Ramos (cell line): ENCODE results near the gene CTXN2.

Source experiments
- in situ Hi-C: fragments of 300-500 bp; cut with MboI; formaldehyde crosslinking; loops from one replicate; pipeline ENCODE4 v1.14.3; 2022; ENCODE audit warnings: low sequenced_read_pairs; ENCODE audit not compliant: unreplicated experiment

Gene CTXN2

GRCh38 chr15:48191574-48192225 lies at the start of gene CTXN2:
Gene CTXN2, plus strand, starts transcription at chr15:48191665. Its CDS starts 9,636 bp downstream, at chr15:48201301.
- in situ Hi-C loops = no loop called here

- in situ Hi-C loops = no loop called here
Measured at GRCh38 chr15:48143856-48144255, 47.6 kb upstream of the CTXN2 start.

GRCh38 chr15:48144889-48145288 lies 46.6 kb upstream of the CTXN2 start:
- in situ Hi-C loops = no loop called here

DNA sequence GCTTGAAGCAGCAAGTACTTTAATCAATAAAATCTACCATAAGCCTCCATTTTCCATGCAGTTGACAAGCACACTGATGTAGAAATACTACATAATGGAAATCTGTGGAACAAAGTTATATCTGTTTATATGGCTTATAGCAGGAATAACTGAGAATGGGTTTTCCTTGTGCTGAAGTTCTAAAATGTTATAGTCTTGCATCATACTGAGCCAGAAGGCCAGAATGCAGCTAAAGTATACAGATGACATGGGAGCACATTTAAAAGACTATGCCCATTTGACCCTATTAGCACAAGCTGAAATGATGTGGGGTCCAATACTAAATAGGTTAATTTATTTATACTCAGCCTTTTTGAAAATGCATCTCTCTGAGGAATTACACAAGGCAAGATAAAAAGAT lies 45.5 kb upstream of the CTXN2 start:
- in situ Hi-C loops = no loop called here

DNA sequence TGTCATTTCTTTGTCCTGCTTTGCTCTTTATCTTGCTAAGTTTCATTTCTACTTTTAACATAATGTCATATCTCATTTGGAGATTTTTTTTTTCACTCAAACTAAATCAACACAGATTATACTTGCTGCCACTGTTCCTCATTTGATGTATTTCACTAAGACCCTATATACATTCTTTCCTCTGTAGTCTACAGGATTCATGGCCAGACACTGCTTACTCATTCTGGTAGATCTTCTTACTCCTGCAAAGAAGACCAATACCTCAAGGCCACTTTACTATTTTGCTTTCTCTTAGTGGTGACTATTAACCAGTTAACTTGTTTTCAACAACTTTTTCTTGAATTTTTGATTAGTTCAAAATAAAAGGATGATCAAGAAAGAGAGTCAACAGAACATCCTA lies 44.1 kb upstream of the CTXN2 start:
- in situ Hi-C loops = no loop called here

DNA sequence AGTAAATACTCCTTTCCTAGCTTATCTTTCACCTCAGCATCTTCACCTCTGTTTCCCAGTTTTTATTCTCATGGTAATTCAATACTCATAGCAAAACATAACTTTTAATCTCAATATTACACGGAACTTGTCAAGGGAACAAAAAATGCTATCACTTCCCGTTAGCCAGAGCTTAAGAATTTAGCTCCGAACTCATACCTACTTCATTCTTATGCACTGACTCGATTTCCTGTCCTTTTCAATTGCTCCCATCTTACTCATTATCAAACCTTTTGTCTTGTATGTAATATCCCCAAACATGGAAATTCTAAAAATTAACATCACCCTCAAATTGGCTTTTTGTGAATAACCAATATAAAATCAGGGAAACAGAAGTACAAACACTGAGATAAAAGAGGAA lies 41.6 kb upstream of the CTXN2 start:
- in situ Hi-C loops = no loop called here

DNA sequence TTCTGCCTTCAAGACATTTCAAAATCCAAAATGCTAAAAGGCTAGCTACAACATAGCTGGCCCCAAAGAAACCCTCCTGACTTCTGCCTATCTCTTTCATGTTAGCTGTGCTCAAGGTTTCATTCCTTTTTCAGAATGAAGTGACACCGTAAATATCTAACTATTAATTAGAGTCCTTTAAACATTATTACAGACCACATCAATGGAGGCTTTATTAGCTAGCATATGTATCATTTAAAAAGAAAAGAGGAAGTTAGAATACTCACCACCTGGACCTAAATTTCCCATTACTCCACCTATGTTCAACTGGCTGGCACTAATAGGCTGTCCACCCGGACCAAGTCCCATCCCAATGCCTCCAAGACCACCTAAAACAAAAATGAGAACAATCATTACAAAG lies 37.9 kb upstream of the CTXN2 start:
- in situ Hi-C loops = no loop called here

- in situ Hi-C loops = no loop called here
Measured at GRCh38 chr15:48168616-48169015, 22.8 kb upstream of the CTXN2 start.

GRCh38 chr15:48170981-48171380 lies 20.5 kb upstream of the CTXN2 start:
- in situ Hi-C loops = no loop called here

- in situ Hi-C loops = no loop called here
Measured at GRCh38 chr15:48175126-48175525, 16.3 kb upstream of the CTXN2 start.

DNA sequence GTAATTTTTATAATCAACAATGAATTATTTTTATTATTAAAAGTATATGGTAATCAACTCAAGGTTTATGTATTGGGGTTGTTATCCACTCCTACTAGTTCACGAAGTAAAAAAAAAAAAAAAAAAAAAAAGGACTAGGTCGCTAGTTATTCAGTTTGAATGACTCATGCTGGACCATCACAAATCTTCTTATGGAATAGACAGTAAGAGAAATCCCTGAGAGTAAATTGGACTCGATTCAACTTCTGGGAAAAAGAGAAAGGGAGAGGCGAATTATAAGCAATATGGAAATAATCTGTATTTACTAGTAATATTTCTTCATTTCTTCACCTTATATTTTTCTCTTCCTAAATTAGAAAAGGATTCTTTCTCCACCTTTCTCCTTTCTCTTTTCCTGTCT lies 15.4 kb upstream of the CTXN2 start:
- in situ Hi-C loops = no loop called here

DNA sequence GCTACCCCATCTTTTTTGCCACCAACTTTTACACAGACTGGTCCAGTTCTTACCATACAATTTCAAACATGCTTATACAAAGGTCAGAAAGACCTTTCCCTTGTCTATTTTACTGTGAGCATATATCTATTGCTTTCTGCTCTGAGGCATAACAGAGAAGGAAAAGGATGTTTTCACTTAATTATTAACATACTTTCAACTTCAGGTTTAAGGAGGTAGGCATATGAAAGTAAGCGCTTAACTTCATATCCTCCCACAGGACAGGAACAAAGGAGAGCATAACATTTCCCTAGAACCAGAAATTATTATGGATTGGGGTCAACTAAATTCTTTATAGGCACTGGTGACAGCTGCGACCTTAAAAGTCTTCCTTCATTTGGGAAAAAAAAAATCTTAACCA lies 14.5 kb upstream of the CTXN2 start:
- in situ Hi-C loops = no loop called here

DNA sequence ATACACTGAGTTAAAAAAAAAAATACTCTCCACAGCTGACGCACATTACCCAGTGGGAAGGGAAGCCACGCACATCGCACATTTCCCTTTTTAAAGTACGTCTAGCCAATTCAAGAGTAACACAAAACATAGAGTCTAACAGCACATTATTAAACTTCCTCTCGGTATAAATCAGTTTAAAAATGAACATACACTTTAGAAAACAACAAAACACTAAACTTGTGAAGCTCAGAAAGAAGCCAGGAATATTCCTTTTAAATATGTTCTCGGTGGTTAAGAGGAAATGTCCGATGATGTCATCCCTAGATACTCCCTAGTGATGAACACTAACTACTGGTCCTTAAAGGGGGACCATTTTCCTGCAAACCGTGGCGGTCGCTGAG lies 14.1 kb upstream of the CTXN2 start:
- in situ Hi-C loops = no loop called here

DNA sequence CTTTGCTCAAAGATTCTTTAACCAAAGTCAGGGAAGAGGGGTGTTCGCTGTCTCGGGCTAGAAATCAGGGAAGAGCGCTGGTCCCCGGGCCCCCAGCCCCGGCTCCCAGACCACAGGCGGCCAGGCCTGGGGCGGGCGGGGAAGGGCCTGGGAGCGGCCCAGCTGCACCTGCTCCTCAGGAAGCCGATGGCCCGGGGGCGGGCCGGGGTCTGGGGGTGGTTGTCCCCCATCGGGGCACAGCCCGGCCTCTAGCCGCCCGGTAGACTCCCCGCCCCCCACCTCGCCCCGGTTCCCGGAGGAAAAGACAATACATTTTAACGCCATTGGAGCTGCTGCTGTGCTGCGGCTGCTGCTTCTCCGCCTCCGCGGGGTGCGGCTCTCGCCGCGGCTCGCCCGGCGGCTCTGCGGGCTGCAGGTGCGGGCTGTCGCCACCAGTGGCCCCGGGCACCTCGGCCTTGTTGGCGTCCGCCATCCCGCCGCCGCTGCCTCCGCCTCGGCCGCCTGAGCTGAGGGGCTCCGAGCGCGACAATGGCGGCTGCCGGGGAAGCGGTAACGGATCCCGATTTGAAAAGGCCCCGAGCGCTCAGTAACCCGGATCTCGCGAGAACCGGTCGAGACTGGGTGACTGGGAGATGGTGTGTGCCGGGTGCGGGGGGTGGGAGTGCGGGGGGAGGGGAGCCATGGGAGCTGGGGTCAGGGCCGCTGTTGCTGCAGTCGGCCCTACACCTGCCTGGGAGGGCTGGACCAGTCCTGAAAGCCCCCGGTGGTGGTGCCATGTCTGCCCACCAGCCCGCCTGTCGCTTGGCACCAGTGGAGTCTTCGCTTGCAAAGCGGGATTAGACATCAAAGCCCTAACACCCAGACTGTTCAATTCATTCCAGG lies 13.5 kb upstream of the CTXN2 start, which contains the start of gene MYEF2:
MYEF2 (minus strand) TSS at position 530 of the 882 bp plus-strand sequence; CDS start at position 472, 58 bp downstream.
- in situ Hi-C loops = no loop called here

DNA sequence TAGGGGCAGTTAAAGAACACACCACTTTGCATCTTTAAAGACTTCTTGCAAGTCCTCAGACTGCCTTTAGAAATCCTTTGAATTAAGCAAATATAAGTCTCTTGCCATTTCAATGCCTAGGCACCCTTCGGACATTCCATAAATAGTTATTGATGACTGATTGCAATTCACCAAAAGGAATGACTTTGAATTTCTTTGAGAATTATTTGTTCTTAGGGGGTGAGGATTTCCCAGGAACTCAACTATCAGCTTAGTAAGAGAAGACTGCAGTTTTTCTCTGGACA lies 12.9 kb upstream of the CTXN2 start:
- in situ Hi-C loops = no loop called here

- in situ Hi-C loops = no loop called here
Measured at GRCh38 chr15:48182749-48183148, 8.7 kb upstream of the CTXN2 start.

GRCh38 chr15:48185529-48185928 lies 5.9 kb upstream of the CTXN2 start:
- in situ Hi-C loops = no loop called here

GRCh38 chr15:48186271-48186670 lies 5.2 kb upstream of the CTXN2 start:
- in situ Hi-C loops = no loop called here

DNA sequence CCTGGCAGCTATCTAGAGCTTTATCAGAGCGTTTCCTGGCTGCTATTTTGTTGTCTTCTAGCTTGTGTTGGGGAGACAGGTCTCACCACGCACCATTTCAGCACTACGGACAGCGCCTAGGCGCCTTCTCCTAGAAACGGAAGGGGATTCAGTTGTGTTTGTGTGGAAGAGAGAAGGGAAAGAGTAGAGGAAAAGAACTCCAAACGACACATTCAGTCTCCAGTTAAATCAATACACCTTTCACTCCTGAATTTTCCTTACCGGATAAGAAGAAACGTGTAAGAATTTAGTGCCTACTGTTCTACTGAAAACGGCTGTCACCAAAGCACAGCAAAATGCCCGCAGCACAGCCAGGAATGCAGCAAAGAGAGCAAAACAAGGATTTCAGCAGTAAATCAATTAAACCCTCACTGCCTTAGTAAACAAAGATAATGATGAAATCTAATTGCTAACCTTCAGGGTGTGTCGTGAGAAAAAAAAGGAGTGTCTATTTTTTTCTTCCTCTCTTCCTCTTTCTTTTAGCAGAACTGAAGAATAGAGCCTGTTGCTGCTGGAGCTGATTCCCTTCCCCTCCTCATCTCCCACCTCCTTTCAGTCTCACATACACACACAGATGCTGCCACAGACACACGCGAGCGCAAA lies 412 bp upstream of the CTXN2 start:
- in situ Hi-C loops = no loop called here

GRCh38 chr15:48202068-48202467 lies 10.6 kb downstream of the CTXN2 start:
- in situ Hi-C loops = no loop called here

DNA sequence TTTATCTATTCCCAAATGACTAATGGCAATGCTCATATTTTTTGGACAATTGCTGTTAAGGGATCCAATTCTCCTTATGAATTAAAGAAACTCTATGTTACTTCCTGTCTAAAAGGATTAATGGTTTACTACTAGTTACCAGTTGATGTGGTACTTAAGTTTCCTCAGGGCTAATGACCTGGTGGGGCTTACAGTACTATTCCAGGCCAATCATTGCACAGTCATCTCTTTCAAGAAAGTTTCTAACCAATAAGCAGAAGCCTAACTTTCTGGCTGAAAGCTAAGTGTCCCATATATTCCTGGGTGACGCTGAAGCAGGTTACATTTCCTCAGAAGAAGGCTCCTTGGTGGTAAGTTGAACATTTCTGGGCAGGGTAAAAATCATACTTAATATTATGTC lies 14.5 kb downstream of the CTXN2 start, which contains the start of gene SLC12A1:
SLC12A1 (plus strand) TSS at position 322 of the 400 bp plus-strand sequence. CDS start 1,418 bp downstream, outside the sequence.
- in situ Hi-C loops = no loop called here
